HG03175 (cell line): Measurements from ENCODE around the gene GBX1.

Experiments
- ATAC-seq: cut with Tn5 transposase; IDR thresholded peaks from one replicate; pipeline ENCODE4 v1.9.1; 2021; ENCODE audit warnings: mild to moderate bottlenecking, moderate library complexity; ENCODE audit not compliant: unreplicated experiment

Gene GBX1

GRCh38 chr7:151141311-151141854 is 26.1 kb downstream of the GBX1 start:
- no peak for ATAC-seq

GRCh38 chr7:151140826-151141225 is 26.7 kb downstream of the GBX1 start:
- no peak for ATAC-seq

GRCh38 chr7:151139791-151140190 is 27.7 kb downstream of the GBX1 start:
- no peak for ATAC-seq

GRCh38 chr7:151139071-151139790 is 28.3 kb downstream of the GBX1 start:
- no peak for ATAC-seq

- no peak for ATAC-seq
Observed at GRCh38 chr7:151138153-151138851, 29.2 kb downstream of the GBX1 start.

- ATAC-seq, result no peak
Observed at GRCh38 chr7:151137791-151138152, 29.7 kb downstream of the GBX1 start.

- ATAC-seq, result no peak
Observed at GRCh38 chr7:151137076-151137675, 30.3 kb downstream of the GBX1 start.

GRCh38 chr7:151135866-151136843 is 31.3 kb downstream of the GBX1 start:
- ATAC-seq, result no peak

- no peak for ATAC-seq
Observed at GRCh38 chr7:151135525-151135845, 32.0 kb downstream of the GBX1 start.

- ATAC-seq, result no peak
Observed at GRCh38 chr7:151134743-151135524, 32.6 kb downstream of the GBX1 start.

GRCh38 chr7:151133986-151134742 is 33.3 kb downstream of the GBX1 start:
- ATAC-seq, result no peak

GRCh38 chr7:151133266-151133985 is 34.1 kb downstream of the GBX1 start:
- ATAC-seq, result no peak

- no peak for ATAC-seq
Observed at GRCh38 chr7:151132461-151133205, 34.9 kb downstream of the GBX1 start.

GRCh38 chr7:151131592-151132293 is 35.8 kb downstream of the GBX1 start:
- ATAC-seq, result no peak

- ATAC-seq, result no peak
Observed at GRCh38 chr7:151131224-151131591, 36.3 kb downstream of the GBX1 start.

- no peak for ATAC-seq
Observed at GRCh38 chr7:151130741-151131157, 36.7 kb downstream of the GBX1 start.

- ATAC-seq, result no peak
Observed at GRCh38 chr7:151129960-151130591, 37.4 kb downstream of the GBX1 start.
